Neural crest cell (in vitro differentiated cells): Measurements from ENCODE around the gene EDIL3. TPM values are rescaled to one million over a fixed set of nuclear protein-coding genes. Genes with fewer than 3 reads are reported as not detected.

Experiments
- DNase-seq: peaks from one replicate; pipeline ENCODE4 v3.0.0; 2021; ENCODE audit warnings: low read depth, mixed read lengths, low spot score
- H3K27ac Mint-ChIP-seq: one replicate; pipeline ENCODE4 v1.8.0; 2021; ENCODE audit warnings: mild to moderate bottlenecking, mixed read lengths; ENCODE audit not compliant: unreplicated experiment
- H3K27me3 Mint-ChIP-seq: 2 replicates; pipeline ENCODE4 v1.8.0; 2021; ENCODE audit warnings: low read depth, mild to moderate bottlenecking, mixed read lengths
- H3K36me3 Mint-ChIP-seq: 2 replicates; pipeline ENCODE4 v1.8.0; 2021; ENCODE audit warnings: low read depth, mild to moderate bottlenecking, mixed read lengths
- H3K4me1 Mint-ChIP-seq: 2 replicates; pipeline ENCODE4 v1.8.0; 2021; ENCODE audit warnings: mixed read lengths
- H3K4me3 Mint-ChIP-seq: one replicate; pipeline ENCODE4 v1.8.0; 2021; ENCODE audit warnings: mild to moderate bottlenecking, mixed read lengths
- H3K9me3 Mint-ChIP-seq: 2 replicates; pipeline ENCODE4 v1.8.0; 2021; ENCODE audit warnings: mixed read lengths
- CTCF ChIP-seq: fragments of 200-600 bp; sonication (generic); conservative IDR thresholded peaks from 2 replicates; pipeline ENCODE4 v1.5.0; 2021; ENCODE audit warnings: antibody characterized with exemption, mild to moderate bottlenecking
- total RNA-seq: library from RNA; stranded (reverse); gene quantifications from 2 replicates; pipeline ENCODE4 v1.2.1, GENCODE V29; 2021

Gene EDIL3
- total RNA-seq, 1 donor from 2014 or later: 1.2 TPM

DNA sequence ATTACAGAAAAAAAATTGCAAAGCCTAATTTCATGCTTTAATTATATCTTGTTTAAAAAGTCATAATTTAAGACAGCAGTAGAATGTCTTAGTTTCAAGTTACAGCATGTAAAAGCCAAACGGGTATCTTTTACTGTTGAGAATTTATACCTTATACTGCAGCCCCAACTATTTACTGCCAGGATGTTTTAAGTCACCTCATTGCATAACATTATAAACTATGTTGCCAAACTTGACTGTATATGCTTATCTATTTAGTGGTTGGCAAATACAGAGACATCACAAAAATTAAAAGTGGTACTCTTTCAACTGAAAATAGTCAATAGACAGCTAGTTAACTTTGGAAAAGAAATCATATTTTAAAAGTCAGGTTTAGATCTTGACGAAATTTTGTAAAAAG, 119.5 kb downstream of the EDIL3 start:
- H3K4me1 Mint-ChIP-seq: no peaks in the 10 kb centered on the region
- TF ChIP-seq CTCF: no peak
- H3K27ac Mint-ChIP-seq: no peak overlapping the region

GRCh38 chr5:84260939-84261338, 123.7 kb downstream of the EDIL3 start:
- DNase-seq: no peak
- Mint-ChIP-seq H3K4me1 (no peaks in the 10 kb centered on the region), H3K9me3 (no peaks in the 10 kb centered on the region), H3K27ac (no peak overlapping the region), H3K36me3 (no peaks in the 10 kb centered on the region), H3K27me3 (no peaks in the 10 kb centered on the region), H3K4me3 (no peak overlapping the region)
- TF ChIP-seq CTCF: no peak

More for the DNA sequence above, 119.5 kb downstream of the EDIL3 start:
- no peaks in the 10 kb centered on the region for H3K36me3 Mint-ChIP-seq
- no peaks in the 10 kb centered on the region for H3K9me3 Mint-ChIP-seq
- no peaks in the 10 kb centered on the region for H3K27me3 Mint-ChIP-seq
- no peak for DNase-seq
- H3K4me3 Mint-ChIP-seq: no peak overlapping the region

- TF ChIP-seq CTCF: no peak
- Mint-ChIP-seq H3K9me3 (no peaks in the 10 kb centered on the region), H3K36me3 (no peaks in the 10 kb centered on the region), H3K27me3 (no peaks in the 10 kb centered on the region), H3K4me3 (no peak overlapping the region), H3K27ac (no peak overlapping the region), H3K4me1 (no peaks in the 10 kb centered on the region)
- DNase-seq: no peak
These were observed 124.5 kb downstream of the EDIL3 start for GRCh38 chr5:84260140-84260539.

DNA sequence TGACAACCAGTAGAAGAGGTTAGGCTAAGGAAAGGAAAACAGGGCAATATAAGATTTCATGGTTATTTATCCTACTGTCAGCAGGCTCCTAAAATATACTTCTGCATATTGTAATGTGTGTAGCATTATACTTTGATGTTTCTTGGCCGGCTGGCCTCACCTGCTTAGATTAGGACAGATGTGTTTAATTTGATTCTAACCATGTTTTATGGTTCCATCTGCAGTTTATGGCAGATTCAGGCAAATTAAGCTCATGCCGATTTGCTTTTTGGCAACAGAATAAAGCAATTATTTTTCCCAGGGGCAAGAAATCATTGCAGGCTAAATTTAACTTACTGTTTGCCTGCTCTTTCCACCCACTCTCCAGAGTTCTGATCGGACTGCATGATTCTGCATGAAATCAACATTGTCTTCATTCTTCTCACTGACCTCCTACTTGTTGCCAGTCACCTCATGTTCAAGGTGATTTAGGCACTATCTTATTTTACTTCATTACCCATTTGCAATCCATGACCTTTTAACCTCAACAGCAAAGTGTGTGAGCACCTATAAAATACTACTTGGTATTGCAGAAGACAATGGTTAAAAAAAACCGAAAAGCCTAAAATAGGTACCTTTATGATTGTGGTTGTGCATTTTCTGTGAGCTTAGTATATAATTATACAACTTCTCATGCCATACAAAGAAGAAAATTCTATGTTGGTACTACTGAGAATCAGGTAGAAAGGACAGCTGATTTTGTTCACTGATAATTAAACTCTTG, 125.2 kb downstream of the EDIL3 start:
- Mint-ChIP-seq H3K36me3 (no peaks in the 10 kb centered on the region), H3K9me3 (no peaks in the 10 kb centered on the region), H3K4me3 (no peak overlapping the region), H3K4me1 (no peaks in the 10 kb centered on the region), H3K27ac (no peak overlapping the region), H3K27me3 (no peaks in the 10 kb centered on the region)
- no peak for TF ChIP-seq CTCF
- no peak for DNase-seq

DNA sequence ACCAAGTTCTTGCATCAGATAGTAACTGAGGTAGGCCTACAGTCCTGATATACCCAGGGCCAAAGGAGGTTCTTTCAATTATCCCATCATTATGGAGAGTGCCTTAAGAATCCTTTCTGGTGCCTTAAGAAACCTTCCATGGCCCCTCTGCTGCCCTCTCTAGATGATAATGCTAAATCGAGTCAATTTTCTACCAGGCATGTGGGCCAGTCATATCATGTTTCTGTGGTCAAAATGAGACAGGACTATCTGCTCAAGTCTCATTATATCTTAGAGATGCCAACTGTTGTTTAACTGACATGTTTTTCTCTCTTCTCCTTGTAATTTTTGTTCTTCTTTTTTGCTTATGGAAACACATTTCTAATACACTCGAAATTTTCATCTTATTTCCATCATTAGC, 127.6 kb downstream of the EDIL3 start:
- no peaks in the 10 kb centered on the region for H3K27me3 Mint-ChIP-seq
- H3K4me3 Mint-ChIP-seq: no peak overlapping the region
- H3K27ac Mint-ChIP-seq: no peak overlapping the region
- DNase-seq: no peak
- TF ChIP-seq CTCF: no peak
- no peaks in the 10 kb centered on the region for H3K9me3 Mint-ChIP-seq
- no peaks in the 10 kb centered on the region for H3K36me3 Mint-ChIP-seq
- no peaks in the 10 kb centered on the region for H3K4me1 Mint-ChIP-seq
